ENCODE data around the gene OR2AP1. TPM values are rescaled to one million over a fixed set of nuclear protein-coding genes. Genes with fewer than 3 reads are reported as not detected.
"Not testable (repeated sequence)": the region's sequence is repeated elsewhere in the genome, so short reads cannot be mapped to it uniquely, and the experiment has no call there.

Gene OR2AP1
- not detected for total RNA-seq

DNA sequence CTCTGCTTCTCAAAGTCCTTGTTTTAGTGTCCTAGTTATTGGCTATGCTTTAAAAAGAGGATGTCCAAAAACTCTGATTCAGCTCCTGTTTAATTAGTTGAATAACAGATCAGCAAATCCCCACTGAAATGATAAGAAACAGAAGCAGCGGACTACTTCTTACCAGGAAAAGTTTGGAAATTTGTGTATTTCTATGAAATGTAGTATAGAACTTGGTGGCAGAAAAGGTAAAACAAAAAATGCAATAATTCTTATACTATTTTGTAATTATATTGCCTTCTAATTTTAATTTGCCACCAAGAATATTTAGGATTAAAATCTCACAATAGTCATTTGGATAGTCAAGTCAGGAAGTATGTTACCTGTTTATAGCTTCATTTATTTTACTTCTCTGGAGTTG is at the start of gene OR2AP1:
Gene OR2AP1, plus strand, starts transcription at position 301 of the 400 bp plus-strand sequence. CDS start 1,947 bp downstream, outside the sequence.
- H3K4me3 ChIP-seq (replicated peaks in 1 of 3) = no peak within 1 kb of the TSS
- H3K4me1 ChIP-seq = no peaks in the 10 kb centered on the region
- WGBS, 2 donors = 89 to 92% methylated on average over 1 of the region's 1 CpG
- no peaks in the 10 kb centered on the region for H3K9me3 ChIP-seq
- no peaks in the 10 kb centered on the region for H3K27me3 ChIP-seq
- TF ChIP-seq, protein P1, sequence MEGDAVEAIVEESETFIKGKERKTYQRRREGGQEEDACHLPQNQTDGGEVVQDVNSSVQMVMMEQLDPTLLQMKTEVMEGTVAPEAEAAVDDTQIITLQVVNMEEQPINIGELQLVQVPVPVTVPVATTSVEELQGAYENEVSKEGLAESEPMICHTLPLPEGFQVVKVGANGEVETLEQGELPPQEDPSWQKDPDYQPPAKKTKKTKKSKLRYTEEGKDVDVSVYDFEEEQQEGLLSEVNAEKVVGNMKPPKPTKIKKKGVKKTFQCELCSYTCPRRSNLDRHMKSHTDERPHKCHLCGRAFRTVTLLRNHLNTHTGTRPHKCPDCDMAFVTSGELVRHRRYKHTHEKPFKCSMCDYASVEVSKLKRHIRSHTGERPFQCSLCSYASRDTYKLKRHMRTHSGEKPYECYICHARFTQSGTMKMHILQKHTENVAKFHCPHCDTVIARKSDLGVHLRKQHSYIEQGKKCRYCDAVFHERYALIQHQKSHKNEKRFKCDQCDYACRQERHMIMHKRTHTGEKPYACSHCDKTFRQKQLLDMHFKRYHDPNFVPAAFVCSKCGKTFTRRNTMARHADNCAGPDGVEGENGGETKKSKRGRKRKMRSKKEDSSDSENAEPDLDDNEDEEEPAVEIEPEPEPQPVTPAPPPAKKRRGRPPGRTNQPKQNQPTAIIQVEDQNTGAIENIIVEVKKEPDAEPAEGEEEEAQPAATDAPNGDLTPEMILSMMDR (IDR thresholded peaks at IDR 0.05) = no peak
- no peak for TF ChIP-seq POLR2A (IDR thresholded peaks at IDR 0.05)
- intact Hi-C loops (cut with DNase I) = no loop called here
- no peaks in the 10 kb centered on the region for H3K36me3 ChIP-seq
- H3K27ac ChIP-seq = no peak within 1 kb of the TSS
- no peak for DNase-seq

DNA sequence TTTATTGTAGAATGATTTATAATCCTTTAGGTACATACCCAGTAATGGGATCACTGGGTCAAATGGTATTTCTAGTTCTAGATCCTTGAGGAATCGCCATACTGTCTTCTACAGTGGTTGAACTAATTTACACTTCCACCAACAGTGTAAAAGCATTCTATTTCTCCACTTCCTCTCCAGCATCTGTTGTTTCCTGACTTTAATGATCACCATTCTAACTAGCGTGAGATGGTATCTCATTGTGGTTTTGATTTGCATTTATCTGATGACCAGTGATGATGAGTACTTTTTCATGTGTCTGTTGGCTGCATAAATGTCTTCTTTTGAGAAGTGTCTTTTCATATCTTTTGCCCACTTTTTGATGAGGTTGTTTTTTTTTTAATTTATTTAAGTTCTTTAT is 24.0 kb upstream of the OR2AP1 start:
- intact Hi-C loops (cut with DNase I); H3K27ac ChIP-seq; H3K4me3 ChIP-seq (replicated peaks in 1 of 3); H3K4me1 ChIP-seq; DNase-seq; H3K27me3 ChIP-seq; H3K36me3 ChIP-seq; H3K9me3 ChIP-seq: not testable (repeated sequence)
- WGBS, 2 donors = 70 to 76% methylated on average over 2 of the region's 2 CpGs

DNA sequence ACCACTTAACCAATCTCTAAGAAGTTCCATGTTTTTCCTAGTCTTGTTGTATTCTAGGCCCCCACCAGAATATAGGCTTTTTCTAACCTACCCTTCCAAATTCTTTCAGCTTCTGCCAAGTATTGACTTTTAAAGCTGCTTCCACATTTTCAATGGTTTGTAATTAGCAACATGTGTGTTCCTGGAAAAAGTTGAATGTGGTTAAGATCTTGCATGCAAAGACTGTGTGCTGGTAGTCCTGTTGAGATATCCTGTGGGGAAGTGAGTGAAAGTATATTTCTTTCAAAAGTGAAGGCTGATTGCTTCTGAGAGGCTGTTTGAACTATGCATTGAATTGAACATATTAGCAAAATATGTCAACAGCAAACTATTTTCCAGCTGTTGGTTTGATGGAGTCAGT is 23.5 kb upstream of the OR2AP1 start:
- DNase-seq = no peak
- no peaks in the 10 kb centered on the region for H3K27me3 ChIP-seq
- intact Hi-C loops (cut with DNase I) = no loop called here
- no peak for TF ChIP-seq POLR2A (IDR thresholded peaks at IDR 0.05)
- TF ChIP-seq, protein P1 (IDR thresholded peaks at IDR 0.05) = no peak
- H3K27ac ChIP-seq = no peak overlapping the region
- H3K9me3 ChIP-seq = no peaks in the 10 kb centered on the region
- H3K36me3 ChIP-seq = no peaks in the 10 kb centered on the region
- H3K4me3 ChIP-seq (replicated peaks in 1 of 3) = no peak overlapping the region
- no peaks in the 10 kb centered on the region for H3K4me1 ChIP-seq

DNA sequence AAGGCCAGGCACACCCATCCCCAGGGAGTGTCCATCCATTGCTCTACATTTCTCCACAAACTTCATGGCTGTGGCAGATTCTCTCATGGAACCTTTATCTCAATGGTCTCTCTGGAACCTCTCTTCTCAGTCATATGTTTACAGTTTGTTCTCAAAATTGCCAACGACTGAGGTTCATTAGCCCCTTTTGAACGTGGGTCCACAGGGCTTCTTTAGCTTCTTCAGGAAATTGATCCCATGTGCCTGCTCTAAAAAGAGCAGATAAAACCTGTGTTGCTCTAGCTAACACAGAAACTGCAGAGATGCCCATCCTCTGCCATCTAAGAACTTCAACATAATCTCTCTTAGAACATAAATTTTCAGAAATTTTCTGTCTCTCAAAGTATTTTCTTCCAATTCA is 23.0 kb upstream of the OR2AP1 start, which contains the start of gene OR6C4:
Gene OR6C4, plus strand, starts transcription at position 301 of the 400 bp plus-strand sequence. CDS start 1,625 bp downstream, outside the sequence.
- 41 to 46% methylated on average over 2 of the region's 2 CpGs for WGBS, 2 donors
- Histone ChIP-seq H3K9me3 (no peaks in the 10 kb centered on the region), H3K36me3 (no peaks in the 10 kb centered on the region), H3K27ac (no peak within 1 kb of the TSS), H3K4me1 (no peaks in the 10 kb centered on the region), H3K27me3 (no peaks in the 10 kb centered on the region), H3K4me3 (replicated peaks in 1 of 3) (no peak within 1 kb of the TSS)
- no peak for DNase-seq
- TF ChIP-seq, protein P1 (IDR thresholded peaks at IDR 0.05) = no peak
- no peak for TF ChIP-seq POLR2A (IDR thresholded peaks at IDR 0.05)
- intact Hi-C loops (cut with DNase I) = no loop called here

DNA sequence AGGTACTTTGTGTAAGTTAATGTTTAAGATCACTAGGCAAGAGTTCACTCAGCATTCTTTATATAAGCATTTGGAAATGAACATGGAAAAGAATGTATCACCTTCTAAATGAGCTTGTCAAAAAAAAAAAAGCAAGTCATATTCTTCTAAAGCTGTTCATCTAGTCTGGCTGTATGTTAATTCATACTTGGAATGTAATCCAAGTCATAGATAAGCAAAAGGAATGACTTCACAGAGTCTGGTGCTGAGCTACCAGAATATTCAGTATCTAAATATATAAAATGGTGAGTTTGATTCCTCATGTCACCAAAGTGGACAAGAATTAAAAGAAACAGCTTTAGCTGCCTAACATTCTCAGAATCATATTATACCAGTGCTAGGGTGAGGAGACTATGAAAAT is 18.0 kb upstream of the OR2AP1 start:
- TF ChIP-seq, protein P1 (IDR thresholded peaks at IDR 0.05) = no peak
- no peak for TF ChIP-seq POLR2A (IDR thresholded peaks at IDR 0.05)
- Histone ChIP-seq H3K36me3 (no peaks in the 10 kb centered on the region), H3K4me1 (no peaks in the 10 kb centered on the region), H3K4me3 (replicated peaks in 1 of 3) (no peak overlapping the region), H3K9me3 (no peaks in the 10 kb centered on the region), H3K27me3 (no peaks in the 10 kb centered on the region), H3K27ac (no peak overlapping the region)
- no peak for DNase-seq
- intact Hi-C loops (cut with DNase I) = no loop called here

DNA sequence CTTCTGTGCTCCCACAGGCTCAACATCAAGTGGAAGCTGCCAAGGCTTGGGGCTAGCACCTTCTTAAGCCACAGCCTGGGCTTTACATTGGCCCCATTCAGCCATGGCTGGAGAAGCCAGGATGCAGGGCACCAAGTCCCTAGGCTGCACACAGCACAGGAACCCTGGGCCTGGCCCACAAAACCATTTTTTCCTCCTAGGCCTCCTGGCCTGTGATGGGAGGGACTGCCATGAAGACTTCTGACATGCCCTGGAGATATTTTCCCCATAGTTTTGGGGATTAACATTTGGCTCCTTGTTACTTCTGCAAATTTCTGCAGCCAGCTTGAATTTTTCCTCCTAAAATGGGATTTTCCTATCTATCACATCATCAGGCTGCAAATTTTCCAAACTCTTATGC is 2.2 kb upstream of the OR2AP1 start:
- H3K4me1 ChIP-seq; H3K36me3 ChIP-seq; DNase-seq; H3K9me3 ChIP-seq; H3K4me3 ChIP-seq (replicated peaks in 1 of 3); intact Hi-C loops (cut with DNase I); H3K27me3 ChIP-seq; H3K27ac ChIP-seq: not testable (repeated sequence)

DNA sequence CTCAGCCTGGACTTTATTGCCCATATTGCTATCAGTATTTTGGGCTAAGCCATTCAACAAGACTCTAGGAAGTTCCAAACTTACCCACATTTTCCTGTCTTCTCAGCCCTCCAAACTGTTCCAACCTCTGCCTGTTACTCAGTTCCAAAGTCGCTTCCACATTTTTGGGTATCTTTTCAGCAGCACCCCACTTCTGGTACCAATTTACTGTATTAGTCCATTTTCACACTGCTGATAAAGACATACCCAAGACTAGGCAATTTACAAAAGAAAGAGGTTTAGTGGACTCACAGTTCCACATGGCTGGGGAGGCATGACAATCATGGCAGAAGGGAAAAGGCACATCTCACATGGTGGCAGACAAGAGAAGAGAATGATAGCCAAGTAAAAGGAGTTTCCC is 1.6 kb upstream of the OR2AP1 start:
- 97 to 100% methylated on average over 1 of the region's 1 CpG for WGBS, 2 donors
- H3K9me3 ChIP-seq; H3K4me3 ChIP-seq (replicated peaks in 1 of 3); H3K27me3 ChIP-seq; H3K36me3 ChIP-seq; DNase-seq; H3K4me1 ChIP-seq; H3K27ac ChIP-seq; intact Hi-C loops (cut with DNase I): not testable (repeated sequence)

All from thyroid gland (tissue), 4 donors.